GM13977 (cell line): ENCODE data around the gene KIF1A.

ENCODE experiments used
- DNase-seq: peaks from one replicate; pipeline ENCODE4 v3.0.0; 2012; ENCODE audit warnings: low spot score
- CTCF ChIP-seq: IDR thresholded peaks from 2 replicates; pipeline ENCODE4 v1.5.1; 2012; ENCODE audit warnings: mild to moderate bottlenecking, control low read depth; ENCODE audit not compliant: insufficient read depth; ENCODE audit errors: extremely low read depth, missing control alignments
- in situ Hi-C: fragments of 300-500 bp; cut with MboI; formaldehyde crosslinking; loops from one replicate; pipeline ENCODE4 v1.12.0; 2022; ENCODE audit warnings: low sequenced_read_pairs, low pct_unique_long_range_greater_than_20kb, mixed read lengths, inconsistent platforms; ENCODE audit not compliant: unreplicated experiment

Gene KIF1A

GRCh38 chr2:240734756-240735155 is 85.3 kb downstream of the KIF1A start:
- TF ChIP-seq CTCF: no peak
- no peak for DNase-seq
- in situ Hi-C loops: no loop called here

DNA sequence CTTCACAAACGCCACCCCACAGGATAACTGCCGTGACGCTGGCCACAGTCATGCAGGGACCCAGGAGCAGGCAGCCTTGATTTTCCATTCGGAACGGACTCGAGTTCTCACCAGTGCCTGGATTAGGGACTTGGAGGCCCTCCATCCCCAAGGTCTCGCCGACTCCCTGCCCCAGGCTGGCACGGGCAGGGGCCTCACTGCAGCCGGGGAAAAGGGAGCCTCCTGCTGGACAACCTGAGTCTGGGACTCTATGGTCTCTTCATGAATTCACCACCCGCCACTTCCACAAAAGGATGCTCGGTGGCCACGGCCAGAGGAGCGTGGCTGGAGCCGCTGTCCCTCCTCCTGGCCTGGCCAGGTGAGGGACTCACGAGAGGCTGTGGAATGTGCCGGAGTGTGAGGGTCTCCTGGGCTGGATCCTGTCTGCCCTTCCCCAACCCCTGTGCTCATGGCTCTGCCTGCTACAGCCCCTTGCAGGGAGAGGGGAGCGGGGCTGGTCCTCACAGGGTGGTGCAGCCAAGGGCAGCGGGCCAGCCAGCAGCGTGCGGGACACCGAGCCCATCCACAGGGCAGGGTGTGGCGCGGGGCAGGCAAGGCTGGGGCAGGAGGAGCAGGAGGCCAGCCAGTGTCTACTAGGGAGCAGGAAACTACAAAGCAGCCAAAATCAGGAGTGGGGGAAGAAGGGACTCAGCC is 86.1 kb downstream of the KIF1A start:
- in situ Hi-C loops: no loop called here
- peak; percentile 45 for DNase-seq
- TF ChIP-seq CTCF: peak; percentile 37

DNA sequence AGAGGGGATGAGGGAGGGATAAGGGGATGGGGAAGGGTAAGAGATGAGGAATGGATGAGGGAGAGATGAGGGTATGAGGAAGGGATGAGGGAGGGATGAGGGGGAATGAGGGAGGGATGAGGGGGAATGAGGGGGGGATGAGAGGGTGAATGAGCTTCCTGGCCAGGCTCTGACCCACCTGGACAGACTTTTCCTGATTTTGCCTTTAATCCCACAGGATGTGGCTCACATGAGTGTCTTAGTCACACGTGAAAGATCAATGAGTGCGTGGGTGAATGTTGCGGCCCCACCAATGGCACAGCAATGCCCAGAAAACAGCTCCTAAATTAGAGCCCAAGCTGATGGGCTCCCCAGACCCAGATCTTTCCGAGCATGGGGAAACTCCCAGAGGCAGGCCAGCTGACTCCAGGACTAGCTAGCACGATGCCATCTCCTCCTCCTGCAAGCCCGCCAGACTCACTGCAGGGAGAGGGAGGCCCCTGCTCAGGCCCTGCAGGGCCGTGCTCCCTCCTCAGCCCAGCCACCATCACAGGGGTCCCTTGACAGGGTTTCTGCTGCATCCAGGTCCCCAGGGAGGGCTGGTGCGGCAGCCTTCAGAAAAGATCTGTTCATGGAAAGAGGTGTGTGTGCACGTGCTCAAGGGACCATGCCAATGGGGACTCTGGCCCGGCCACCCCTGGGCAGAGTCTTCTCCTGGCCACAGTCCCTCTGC is 87.0 kb downstream of the KIF1A start:
- DNase-seq: peak; percentile 33
- in situ Hi-C loops: no loop called here
- no peak for TF ChIP-seq CTCF

DNA sequence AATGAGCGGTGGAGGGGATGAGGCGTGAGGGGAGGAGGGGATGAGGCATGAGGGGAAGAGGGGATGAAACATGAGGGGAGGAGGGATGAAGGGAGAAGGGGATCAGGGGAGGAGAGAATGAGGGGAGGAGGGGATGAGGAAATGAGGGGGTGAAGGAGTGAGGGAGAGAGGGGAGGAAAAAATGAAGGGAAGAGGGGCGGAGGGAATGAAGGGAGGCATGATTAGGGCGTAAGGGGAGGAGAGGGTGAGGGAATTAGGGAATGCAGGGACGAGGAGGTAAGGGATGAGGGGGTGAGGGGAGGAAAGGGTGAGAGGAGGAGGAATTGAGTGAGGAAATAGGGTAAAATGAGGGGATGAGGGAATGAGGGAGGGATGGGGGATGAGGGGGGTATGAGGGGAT is 87.8 kb downstream of the KIF1A start:
- no peak for DNase-seq
- in situ Hi-C loops: no loop called here
- TF ChIP-seq CTCF: no peak

DNA sequence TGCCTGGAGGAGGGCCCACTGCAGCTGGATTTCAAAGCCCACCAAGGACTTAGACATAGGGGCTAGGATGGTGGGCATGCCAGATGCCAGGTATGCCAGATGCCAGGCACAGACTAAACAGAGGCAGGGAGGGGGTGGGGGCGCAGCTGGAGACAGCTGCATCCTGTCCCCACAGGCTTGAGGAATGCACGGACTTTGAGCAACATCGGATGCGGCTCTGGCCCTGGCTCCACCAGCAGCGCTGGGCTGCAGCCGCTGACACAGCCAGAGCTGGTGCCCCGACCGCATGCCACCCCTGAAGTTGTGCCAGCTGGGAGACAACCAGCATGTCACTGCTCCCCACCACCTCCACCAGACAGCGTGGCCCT is 88.9 kb downstream of the KIF1A start:
- DNase-seq: no peak
- in situ Hi-C loops: no loop called here
- TF ChIP-seq CTCF: no peak

GRCh38 chr2:240730501-240731177 is 89.4 kb downstream of the KIF1A start:
- DNase-seq: no peak
- in situ Hi-C loops: no loop called here

More at GRCh38 chr2:240730501-240731177, 89.4 kb downstream of the KIF1A start:
- no peak for TF ChIP-seq CTCF
